Fibroblast of villous mesenchyme (primary cell): ENCODE data around the gene PASK. TPM values are rescaled to one million over a fixed set of nuclear protein-coding genes. Genes with fewer than 3 reads are reported as not detected.
A peak's percentile ranks its signal among the peaks of the same experiment; 100 is the strongest.
"Not testable (repeated sequence)": the region's sequence is repeated elsewhere in the genome, so short reads cannot be mapped to it uniquely, and the experiment has no call there.

ENCODE experiments used
- DNase-seq: peaks from one replicate; pipeline ENCODE4 v3.0.0-alpha.2; 2010; ENCODE audit warnings: low read depth
- H3K4me3 ChIP-seq: 2 replicates; pipeline ENCODE4 v1.5.1; 2011; ENCODE audit warnings: low read depth, mild to moderate bottlenecking, low read length
- CTCF ChIP-seq: IDR thresholded peaks from 2 replicates; pipeline ENCODE4 v1.5.1; 2012; ENCODE audit warnings: low read depth, mild to moderate bottlenecking, low read length; ENCODE audit not compliant: insufficient read depth
- total RNA-seq: library from RNA; depleted of rRNA; stranded (reverse); fragments of >200 nt; gene quantifications from 2 replicates; pipeline ENCODE4 v1.2.3, GENCODE V29; 2012

The PASK gene
- 2.6 and 5.5 TPM in 2 replicates for total RNA-seq

GRCh38 chr2:241148891-241149674 lies at the start of gene PASK:
PASK (minus strand) TSS chr2:241149472; CDS start chr2:241143032, 6,440 bp downstream.
- TF ChIP-seq CTCF, result no peak
- peak; percentile 93 for DNase-seq
- peak within 1 kb of the TSS; percentile 81 for H3K4me3 ChIP-seq

GRCh38 chr2:241198381-241199279 lies 49.4 kb upstream of the PASK start:
- no peak for TF ChIP-seq CTCF
- DNase-seq, result no peak
- H3K4me3 ChIP-seq, result no peak overlapping the region

GRCh38 chr2:241197947-241198346 lies 48.7 kb upstream of the PASK start:
- TF ChIP-seq CTCF, result no peak
- no peak overlapping the region for H3K4me3 ChIP-seq
- no peak for DNase-seq

- not testable (repeated sequence) for H3K4me3 ChIP-seq, DNase-seq
These were observed 48.0 kb upstream of the PASK start for GRCh38 chr2:241197246-241197645.

- TF ChIP-seq CTCF, result no peak
- DNase-seq, result no peak
- H3K4me3 ChIP-seq, result no peak overlapping the region
These were observed 46.3 kb upstream of the PASK start for GRCh38 chr2:241195506-241196130.

- TF ChIP-seq CTCF, result no peak
These were observed 45.5 kb upstream of the PASK start for GRCh38 chr2:241194811-241195210.

GRCh38 chr2:241193271-241193670 lies 44.0 kb upstream of the PASK start:
- no peak for TF ChIP-seq CTCF
- no peak for DNase-seq
- no peak overlapping the region for H3K4me3 ChIP-seq

More at GRCh38 chr2:241194811-241195210, 45.5 kb upstream of the PASK start:
- DNase-seq, result no peak
- no peak overlapping the region for H3K4me3 ChIP-seq
